Nephron progenitor cell (in vitro differentiated cells): Measurements from ENCODE around the gene REEP3.
"Not testable (repeated sequence)": the region's sequence is repeated elsewhere in the genome, so short reads cannot be mapped to it uniquely, and the experiment has no call there.

Experiments
- DNase-seq: peaks from one replicate; pipeline ENCODE4 v3.0.0; 2021
- H3K27ac Mint-ChIP-seq: 2 replicates; pipeline ENCODE4 v1.8.0; 2021; ENCODE audit warnings: mild to moderate bottlenecking, moderate library complexity, mixed read lengths
- H3K27me3 Mint-ChIP-seq: 2 replicates; pipeline ENCODE4 v1.8.0; 2021; ENCODE audit warnings: mild to moderate bottlenecking, low read depth, mixed read lengths; ENCODE audit not compliant: poor library complexity
- H3K36me3 Mint-ChIP-seq: 2 replicates; pipeline ENCODE4 v1.8.0; 2021; ENCODE audit warnings: low read depth, mixed read lengths
- H3K4me1 Mint-ChIP-seq: 2 replicates; pipeline ENCODE4 v1.8.0; 2021; ENCODE audit warnings: mixed read lengths
- H3K4me3 Mint-ChIP-seq: 2 replicates; pipeline ENCODE4 v1.8.0; 2021; ENCODE audit warnings: mild to moderate bottlenecking, moderate library complexity, mixed read lengths
- H3K9me3 Mint-ChIP-seq: 2 replicates; pipeline ENCODE4 v1.8.0; 2021; ENCODE audit warnings: mild to moderate bottlenecking, moderate library complexity, mixed read lengths
- CTCF ChIP-seq: fragments of 200-600 bp; sonication (generic); IDR thresholded peaks from 2 replicates; pipeline ENCODE4 v1.5.0; 2021; ENCODE audit warnings: antibody characterized with exemption

REEP3 gene

GRCh38 chr10:63493004-63493403 is 28.2 kb upstream of the REEP3 start:
- H3K4me3 Mint-ChIP-seq, result no peak overlapping the region
- no peak for TF ChIP-seq CTCF

GRCh38 chr10:63494951-63495350 is 26.2 kb upstream of the REEP3 start:
- no peak for TF ChIP-seq CTCF
- Mint-ChIP-seq H3K27me3 (no peaks in the 10 kb centered on the region), H3K4me3 (no peak overlapping the region), H3K4me1 (peaks cover 7% of the 10 kb centered on the region), H3K27ac (no peak overlapping the region), H3K9me3 (peaks cover 48% of the 10 kb centered on the region), H3K36me3 (peaks cover 75% of the 10 kb centered on the region)
- DNase-seq, result no peak

More at GRCh38 chr10:63493004-63493403, 28.2 kb upstream of the REEP3 start:
- Mint-ChIP-seq H3K27me3 (no peaks in the 10 kb centered on the region), H3K36me3 (peaks cover 67% of the 10 kb centered on the region), H3K4me1 (peaks cover 7% of the 10 kb centered on the region), H3K9me3 (peaks cover 53% of the 10 kb centered on the region), H3K27ac (no peak overlapping the region)
- no peak for DNase-seq

- no peak for DNase-seq
- Mint-ChIP-seq H3K4me1 (peaks cover 6% of the 10 kb centered on the region), H3K36me3 (peaks cover 75% of the 10 kb centered on the region), H3K4me3 (no peak overlapping the region), H3K27me3 (no peaks in the 10 kb centered on the region), H3K9me3 (peaks cover 33% of the 10 kb centered on the region), H3K27ac (no peak overlapping the region)
- TF ChIP-seq CTCF, result no peak
These were observed 24.6 kb upstream of the REEP3 start for GRCh38 chr10:63496561-63496960.

GRCh38 chr10:63497321-63497720 is 23.9 kb upstream of the REEP3 start:
- no peaks in the 10 kb centered on the region for H3K27me3 Mint-ChIP-seq
- no peak overlapping the region for H3K27ac Mint-ChIP-seq
- H3K9me3 Mint-ChIP-seq, result peaks cover 31% of the 10 kb centered on the region
- no peak for DNase-seq
- no peaks in the 10 kb centered on the region for H3K4me1 Mint-ChIP-seq
- no peak for TF ChIP-seq CTCF
- H3K4me3 Mint-ChIP-seq, result no peak overlapping the region
- H3K36me3 Mint-ChIP-seq, result peaks cover 76% of the 10 kb centered on the region

- H3K27me3 Mint-ChIP-seq, result no peaks in the 10 kb centered on the region
- H3K4me3 Mint-ChIP-seq, result no peak overlapping the region
- DNase-seq, result no peak
- peaks cover 27% of the 10 kb centered on the region for H3K9me3 Mint-ChIP-seq
- TF ChIP-seq CTCF, result no peak
- H3K4me1 Mint-ChIP-seq, result peaks cover 4% of the 10 kb centered on the region
- H3K36me3 Mint-ChIP-seq, result peaks cover 71% of the 10 kb centered on the region
- no peak overlapping the region for H3K27ac Mint-ChIP-seq
These were observed 22.5 kb upstream of the REEP3 start for GRCh38 chr10:63498665-63499064.

- Mint-ChIP-seq H3K36me3 (peaks cover 59% of the 10 kb centered on the region), H3K4me1 (peaks cover 22% of the 10 kb centered on the region)
- H3K27ac Mint-ChIP-seq, result not testable (repeated sequence)
These were observed 20.6 kb upstream of the REEP3 start for GRCh38 chr10:63500551-63500950.

More at GRCh38 chr10:63500551-63500950, 20.6 kb upstream of the REEP3 start:
- H3K4me3 Mint-ChIP-seq, DNase-seq, H3K27me3 Mint-ChIP-seq: not testable (repeated sequence)
- H3K9me3 Mint-ChIP-seq, result peaks cover 16% of the 10 kb centered on the region
